NCI-H2029 treated with DMSO at 0.1 percent for 48 hours (cell line): Measurements from ENCODE around the gene UBAC2.

Experiments
- DNase-seq: peaks from one replicate; lab custom pipeline; 2025; lab: John Stamatoyannopoulos, UW

The UBAC2 gene

DNA sequence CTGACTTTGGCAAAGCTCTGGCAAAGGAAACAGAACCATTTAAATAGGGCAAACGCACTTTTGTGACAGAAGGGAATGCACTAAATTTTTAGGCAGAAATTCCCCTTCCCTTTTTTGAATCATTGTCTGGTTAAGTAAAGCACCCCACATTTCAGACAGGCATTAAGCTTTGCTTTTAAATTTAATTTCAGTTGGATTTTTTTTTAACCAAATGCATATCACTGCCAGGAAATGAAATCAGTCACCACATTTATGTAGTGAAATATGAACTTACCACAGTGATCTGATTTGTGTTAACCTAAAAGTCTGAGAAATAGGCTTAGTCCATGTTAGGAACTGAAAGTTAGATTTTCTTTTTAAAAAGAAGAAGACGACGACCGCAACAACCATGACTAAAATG is 95.7 kb downstream of the UBAC2 start:
- no peak for DNase-seq

GRCh38 chr13:99297331-99297730 is 96.7 kb downstream of the UBAC2 start:
- no peak for DNase-seq

DNA sequence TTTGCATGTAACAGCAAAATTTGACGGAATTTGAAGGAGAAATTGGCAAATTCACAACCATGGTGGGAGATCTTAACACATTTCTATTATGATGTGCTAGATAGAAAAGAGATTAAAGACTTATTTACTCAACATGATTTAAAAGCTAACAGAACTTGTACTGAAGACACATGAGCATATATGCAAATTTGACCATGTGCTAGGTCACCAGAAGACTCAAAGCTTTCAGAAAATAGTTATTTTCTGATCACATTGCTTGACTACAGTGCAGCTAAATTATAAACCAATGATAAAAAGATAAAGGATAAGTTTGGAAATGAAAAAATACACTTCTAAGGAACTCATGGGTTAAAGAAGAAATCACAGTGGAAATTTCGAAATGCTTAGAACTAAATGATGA is 97.4 kb downstream of the UBAC2 start:
- DNase-seq = no peak

DNA sequence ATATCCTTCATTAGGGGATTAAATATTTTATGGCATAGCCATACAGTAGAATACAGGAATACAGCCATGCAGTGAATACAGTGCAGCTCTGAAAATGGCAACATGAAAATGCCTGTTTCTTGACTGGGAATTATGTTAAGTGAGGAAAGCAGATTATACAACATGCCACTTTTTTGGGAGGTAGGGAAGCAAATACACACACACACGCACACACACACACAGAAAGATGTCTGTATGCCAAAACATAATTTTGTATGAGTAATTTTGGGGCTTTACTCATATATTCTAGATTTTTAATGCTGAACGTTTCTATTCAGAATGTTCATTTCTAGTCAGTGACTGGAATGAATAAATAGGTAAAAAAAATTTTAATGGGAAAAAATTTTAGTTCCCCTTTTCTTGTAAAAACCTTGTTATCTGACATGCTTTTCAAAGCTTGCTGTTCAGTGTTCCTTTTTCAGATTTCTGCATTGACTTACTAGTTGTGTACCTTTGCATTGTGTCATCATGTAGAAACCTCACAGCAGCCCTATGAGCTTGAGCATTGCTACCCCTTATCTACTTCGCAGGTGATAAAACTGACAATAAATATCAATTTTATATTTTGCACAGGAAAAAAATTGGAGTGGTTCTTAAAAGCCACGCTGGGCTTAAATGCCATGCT is 98.7 kb downstream of the UBAC2 start:
- DNase-seq = no peak

- DNase-seq = peak; percentile 16
Observed at GRCh38 chr13:99299920-99300341, 99.3 kb downstream of the UBAC2 start.

DNA sequence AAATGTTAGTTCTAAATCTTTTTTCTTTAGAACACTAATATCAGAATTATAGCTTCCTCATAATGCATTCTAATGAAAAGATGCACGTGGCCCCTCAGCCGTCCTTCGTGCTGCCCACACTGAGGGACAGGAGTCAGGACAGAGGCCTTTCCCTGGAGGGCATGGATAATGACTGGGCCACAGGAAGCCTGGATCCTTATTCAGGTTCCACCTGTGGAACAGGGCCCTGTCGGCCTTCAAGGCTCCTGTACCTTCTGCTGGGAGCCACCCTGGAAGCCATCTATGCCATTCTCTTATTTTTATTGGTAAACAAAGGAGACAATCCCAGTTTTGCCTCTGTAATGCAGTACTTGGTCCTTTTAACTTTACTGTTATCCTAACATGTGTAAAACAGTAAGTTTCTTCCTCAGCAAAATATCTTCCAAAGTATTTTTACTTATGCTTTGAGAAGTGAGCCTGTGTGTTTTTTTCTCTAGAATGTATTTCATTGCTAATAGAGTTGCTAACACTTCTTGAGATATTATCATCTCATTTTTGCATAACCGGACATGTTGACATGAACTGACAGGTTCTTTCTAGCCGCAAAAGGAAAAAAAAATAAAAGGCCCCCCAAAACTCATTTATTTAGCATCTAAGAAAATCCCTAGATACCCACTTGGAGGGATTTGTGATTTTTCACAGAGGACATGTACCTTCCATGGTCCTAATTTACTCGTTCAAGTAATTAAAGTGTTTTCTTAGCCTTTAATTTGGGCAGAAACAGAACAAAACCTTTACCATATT is 100.6 kb downstream of the UBAC2 start:
- DNase-seq = no peak

GRCh38 chr13:99301913-99302636 is 101.4 kb downstream of the UBAC2 start:
- DNase-seq = no peak

GRCh38 chr13:99302637-99303505 is 102.2 kb downstream of the UBAC2 start:
- DNase-seq = no peak

DNA sequence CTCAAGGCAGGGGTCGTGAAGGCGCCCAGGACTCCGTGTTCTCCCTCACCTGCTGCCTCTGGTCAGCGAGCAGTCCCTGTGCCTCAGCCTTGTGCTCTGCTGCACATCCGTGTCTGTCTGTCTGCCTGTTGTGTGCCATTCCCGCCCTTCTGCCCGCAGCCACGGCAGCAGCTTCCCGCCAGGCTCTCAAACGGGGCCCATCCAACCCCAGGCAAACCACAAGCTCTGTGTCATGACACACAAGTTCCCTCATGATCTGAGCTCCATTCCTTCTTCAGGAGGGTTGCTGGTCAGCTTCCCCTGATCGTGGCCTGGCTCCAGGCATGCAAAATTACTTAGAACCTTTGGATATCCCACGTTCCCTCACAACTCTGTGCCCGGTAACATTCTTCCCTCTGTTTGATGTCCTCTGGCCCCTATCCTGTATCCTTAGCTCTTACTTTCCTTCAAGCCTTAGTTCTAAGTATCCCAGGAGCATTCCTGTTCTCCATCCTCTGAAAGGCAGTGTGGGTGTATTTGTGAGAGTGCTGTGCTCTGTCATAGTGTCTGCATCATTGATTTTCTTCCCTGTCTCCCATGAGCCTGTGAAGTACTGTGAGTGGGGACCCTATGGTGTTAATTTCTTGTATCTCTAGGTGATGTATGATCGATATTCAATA is 103.3 kb downstream of the UBAC2 start:
- DNase-seq = no peak

- no peak for DNase-seq
Observed at GRCh38 chr13:99304541-99304940, 103.9 kb downstream of the UBAC2 start.

DNA sequence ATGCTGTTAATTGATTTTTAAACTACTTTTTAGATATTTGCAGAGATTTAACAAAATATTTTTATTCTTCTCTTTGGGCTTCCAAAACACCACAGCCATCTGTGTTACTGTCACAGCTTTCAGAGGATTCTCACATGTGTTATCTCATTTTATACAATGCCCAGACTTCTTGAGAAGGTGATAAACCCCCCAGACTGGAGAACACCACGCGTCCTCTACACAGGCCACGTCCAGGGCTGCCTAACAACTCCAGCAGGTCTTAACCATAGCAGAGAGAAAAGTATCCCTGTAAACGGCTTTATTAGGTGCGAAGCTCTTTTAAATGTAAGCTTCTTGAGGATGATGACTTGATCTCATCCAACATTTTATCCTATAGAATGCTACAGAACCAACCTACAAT is 104.5 kb downstream of the UBAC2 start:
- DNase-seq = no peak

GRCh38 chr13:99305566-99305965 is 104.9 kb downstream of the UBAC2 start:
- DNase-seq = no peak

GRCh38 chr13:99307247-99307646 is 106.6 kb downstream of the UBAC2 start, which contains the start of gene GPR183:
Gene GPR183, minus strand, starts transcription at chr13:99307399. Its CDS starts 11,254 bp downstream, at chr13:99296145.
- no peak for DNase-seq

DNA sequence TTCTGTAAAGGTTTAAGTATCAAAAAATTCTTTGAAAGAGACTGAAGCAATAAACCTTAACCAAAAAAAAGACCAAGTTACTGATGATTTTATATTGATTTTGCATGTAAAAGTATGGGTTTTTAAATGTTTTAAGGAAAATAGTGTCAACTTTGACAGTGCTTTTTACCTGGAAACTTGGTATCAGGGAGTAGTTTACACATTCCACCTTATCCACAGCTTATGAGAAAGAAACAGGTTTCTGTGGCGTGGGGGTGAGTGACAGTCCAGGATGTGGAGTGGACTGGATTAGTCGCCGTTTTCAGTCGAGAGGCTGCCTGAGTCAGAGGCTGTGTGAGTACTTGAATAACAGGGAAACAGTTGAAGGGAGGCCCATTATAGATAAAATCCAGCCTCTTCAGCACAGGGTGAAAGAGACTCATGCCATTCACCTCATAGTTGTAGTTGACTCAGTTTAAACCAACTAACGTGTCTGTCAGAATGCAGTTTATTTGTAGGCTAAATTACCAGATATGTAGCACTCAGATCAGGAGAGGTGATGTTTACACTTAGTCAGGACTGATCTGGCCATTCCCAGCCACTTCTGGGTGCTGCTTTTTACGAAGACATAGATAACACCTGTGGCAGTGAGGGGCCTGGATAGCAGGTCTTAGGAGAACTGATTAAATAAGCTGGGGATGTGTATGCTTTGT is 107.1 kb downstream of the UBAC2 start:
- DNase-seq = peak; percentile 38

DNA sequence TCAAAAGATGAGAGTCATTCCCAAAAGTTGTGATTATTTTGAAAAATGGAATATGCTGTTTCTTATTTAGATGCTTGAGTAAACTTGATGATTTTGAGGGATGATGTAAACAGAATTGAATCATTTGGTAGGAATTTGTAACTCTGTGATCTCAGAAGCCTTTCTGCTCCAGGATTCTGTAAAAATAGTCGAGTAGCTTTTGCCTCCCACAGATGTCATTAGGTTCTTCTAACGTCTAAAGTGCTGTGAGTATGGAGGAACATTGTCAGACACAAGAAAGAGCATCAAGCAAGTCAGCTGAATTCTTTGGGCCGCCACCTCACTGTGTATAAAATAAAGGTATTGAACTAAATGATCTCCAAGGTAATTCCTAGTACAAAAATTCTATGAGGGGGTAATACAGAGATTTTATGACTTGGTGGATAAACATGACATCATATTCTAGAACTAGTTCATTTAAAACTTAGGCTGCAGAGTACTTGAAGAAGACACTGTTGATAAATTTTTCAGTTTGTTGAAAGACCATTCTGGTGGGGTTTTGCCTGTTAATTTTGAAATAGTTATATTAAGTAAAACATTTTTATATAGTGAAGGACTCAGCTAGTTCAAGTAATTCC is 107.9 kb downstream of the UBAC2 start:
- no peak for DNase-seq

GRCh38 chr13:99310382-99311031 is 109.9 kb downstream of the UBAC2 start:
- no peak for DNase-seq

DNA sequence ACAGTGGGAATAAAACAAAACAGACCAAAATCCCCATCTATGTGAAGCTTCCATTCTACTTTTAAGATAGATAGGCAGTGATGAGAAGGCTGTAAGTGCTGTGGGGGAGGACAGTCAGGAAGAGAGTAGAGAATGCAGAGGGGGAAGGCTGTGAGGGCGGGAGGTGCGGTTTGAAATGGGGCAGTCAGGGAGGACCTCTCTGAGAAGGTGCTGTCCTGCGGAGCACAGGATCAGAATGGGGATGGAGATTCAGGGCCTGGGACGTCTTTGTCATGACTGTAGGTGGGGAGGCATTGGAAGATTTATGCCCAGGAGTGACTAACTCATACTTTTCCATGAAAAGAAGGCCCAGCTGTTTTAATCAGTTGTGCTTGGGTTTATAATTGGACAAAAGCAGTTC is 110.5 kb downstream of the UBAC2 start:
- no peak for DNase-seq

DNA sequence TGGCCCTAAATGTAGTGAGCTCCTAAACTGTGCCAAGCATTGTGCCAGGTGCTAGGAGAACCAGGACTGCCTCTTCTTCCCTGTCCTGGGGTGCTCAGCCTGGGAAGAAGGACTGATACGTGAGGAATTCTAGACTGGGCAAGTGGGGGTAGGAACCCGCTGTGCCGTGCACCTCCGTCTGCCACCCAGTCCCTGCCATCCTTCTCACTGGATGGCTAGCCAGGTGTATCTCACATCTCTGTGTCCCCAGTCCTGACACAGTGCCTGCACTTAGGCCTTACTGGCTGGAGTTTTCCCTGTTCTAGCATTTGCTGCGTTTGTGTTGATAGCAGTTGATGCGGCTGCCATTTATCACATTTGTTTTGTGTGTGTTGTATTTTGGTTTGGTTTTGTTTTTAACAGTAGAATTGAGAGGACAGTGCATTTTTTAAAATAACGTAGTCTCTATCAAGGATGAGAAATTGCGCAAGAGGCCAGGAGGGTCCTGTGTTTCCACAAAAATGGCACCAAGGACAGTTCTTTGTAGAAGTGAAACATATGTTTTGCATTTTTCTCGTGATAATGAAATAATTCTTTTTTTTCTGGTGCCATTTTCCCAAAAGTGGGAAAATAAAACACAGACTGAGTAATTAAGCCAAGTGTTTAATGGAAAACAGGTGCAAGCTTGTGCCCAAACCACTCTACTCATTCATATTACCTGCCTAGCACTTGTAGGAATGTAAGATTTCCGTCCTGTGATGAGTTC is 111.3 kb downstream of the UBAC2 start:
- DNase-seq = no peak

GRCh38 chr13:99312493-99312883 is 111.8 kb downstream of the UBAC2 start:
- no peak for DNase-seq
